Activated naive CD4-positive, alpha-beta T cell treated with anti-CD3 and anti-CD28 coated beads, Interleukin-2, amount 50 U/mL, for 24 hours (primary cell): ENCODE measurements around the gene MYADM.
A peak's percentile ranks its signal among the peaks of the same experiment; 100 is the strongest.

Experiments used
- H3K27ac Mint-ChIP-seq: one replicate; pipeline ENCODE4 v1.8.0; 2021; ENCODE audit warnings: mild to moderate bottlenecking, mixed read lengths
- H3K27me3 Mint-ChIP-seq: one replicate; pipeline ENCODE4 v1.8.0; 2021; ENCODE audit warnings: mixed read lengths
- H3K36me3 Mint-ChIP-seq: one replicate; pipeline ENCODE4 v1.8.0; 2021; ENCODE audit warnings: mixed read lengths
- H3K4me1 Mint-ChIP-seq: one replicate; pipeline ENCODE4 v1.8.0; 2021; ENCODE audit warnings: mixed read lengths
- H3K4me3 Mint-ChIP-seq: one replicate; pipeline ENCODE4 v1.8.0; 2021; ENCODE audit warnings: mild to moderate bottlenecking, mixed read lengths
- H3K9me3 Mint-ChIP-seq: one replicate; pipeline ENCODE4 v1.8.0; 2021; ENCODE audit warnings: mixed read lengths

The MYADM gene

DNA sequence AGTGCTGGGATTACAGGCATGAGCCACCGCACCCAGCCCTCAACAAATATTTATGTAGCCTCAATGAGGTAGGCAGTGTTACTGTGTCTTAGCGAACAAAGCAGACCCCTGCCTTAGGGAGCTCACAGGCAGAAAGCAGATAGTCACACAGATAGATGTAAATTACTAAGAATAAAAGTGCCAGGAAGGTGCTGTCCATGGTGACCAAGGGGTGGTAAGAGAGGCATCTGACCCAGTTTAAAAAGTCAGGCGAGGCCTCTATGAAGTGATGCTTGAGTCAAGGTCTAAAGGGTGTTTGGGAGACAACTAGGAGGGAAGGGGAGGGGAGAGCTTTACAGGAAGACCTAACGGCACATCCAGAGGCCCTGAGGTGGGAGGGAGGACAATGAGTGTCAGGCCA, 29.0 kb downstream of the MYADM start:
- Mint-ChIP-seq H3K27me3 (peaks cover 49% of the 10 kb centered on the region), H3K27ac (no peak overlapping the region), H3K4me1 (no peaks in the 10 kb centered on the region), H3K4me3 (no peak overlapping the region), H3K36me3 (peaks cover 2% of the 10 kb centered on the region), H3K9me3 (no peaks in the 10 kb centered on the region)

DNA sequence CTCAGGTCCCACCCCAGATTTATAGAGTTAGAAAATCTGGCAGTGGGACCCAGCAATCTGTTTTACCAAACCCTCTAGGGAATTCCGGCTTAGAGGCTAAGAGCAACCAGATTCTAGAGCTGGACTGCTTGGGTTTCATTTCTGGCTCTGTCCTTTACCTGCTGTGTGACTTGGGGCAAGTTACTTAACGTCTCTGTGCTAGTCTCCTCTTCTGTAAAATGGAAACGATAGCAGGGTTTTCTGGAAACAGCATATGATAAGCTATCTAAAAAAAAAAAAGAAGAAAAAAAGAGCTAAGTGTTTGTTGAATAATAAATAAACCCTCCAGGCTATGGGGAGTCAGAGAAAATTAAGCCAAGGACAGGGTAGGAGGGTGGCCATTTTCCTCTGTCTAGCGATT, 29.8 kb downstream of the MYADM start:
- Mint-ChIP-seq H3K27me3 (peaks cover 48% of the 10 kb centered on the region), H3K27ac (no peak overlapping the region), H3K4me1 (no peaks in the 10 kb centered on the region), H3K9me3 (no peaks in the 10 kb centered on the region), H3K4me3 (no peak overlapping the region), H3K36me3 (peaks cover 2% of the 10 kb centered on the region)

DNA sequence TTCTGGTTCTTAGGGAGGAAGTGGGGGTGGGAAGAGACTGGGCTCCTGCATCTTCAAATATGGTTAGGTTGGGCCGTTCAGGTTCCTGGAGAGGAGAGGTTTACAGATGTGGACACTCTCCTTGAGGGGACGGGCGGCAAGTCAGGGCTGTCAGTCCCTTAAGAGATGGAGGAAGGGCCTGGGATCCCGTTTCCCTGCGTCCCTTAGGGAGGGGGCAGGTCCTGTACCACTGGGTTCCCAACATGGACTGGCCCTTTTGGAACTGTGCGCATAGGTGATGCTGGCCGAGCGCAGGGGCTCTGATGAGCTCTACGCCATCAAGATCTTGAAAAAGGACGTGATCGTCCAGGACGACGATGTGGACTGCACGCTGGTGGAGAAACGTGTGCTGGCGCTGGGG, 30.5 kb downstream of the MYADM start:
- Mint-ChIP-seq H3K36me3 (peaks cover 2% of the 10 kb centered on the region), H3K9me3 (no peaks in the 10 kb centered on the region), H3K4me1 (no peaks in the 10 kb centered on the region), H3K4me3 (no peak overlapping the region), H3K27ac (no peak overlapping the region), H3K27me3 (peaks cover 46% of the 10 kb centered on the region)

DNA sequence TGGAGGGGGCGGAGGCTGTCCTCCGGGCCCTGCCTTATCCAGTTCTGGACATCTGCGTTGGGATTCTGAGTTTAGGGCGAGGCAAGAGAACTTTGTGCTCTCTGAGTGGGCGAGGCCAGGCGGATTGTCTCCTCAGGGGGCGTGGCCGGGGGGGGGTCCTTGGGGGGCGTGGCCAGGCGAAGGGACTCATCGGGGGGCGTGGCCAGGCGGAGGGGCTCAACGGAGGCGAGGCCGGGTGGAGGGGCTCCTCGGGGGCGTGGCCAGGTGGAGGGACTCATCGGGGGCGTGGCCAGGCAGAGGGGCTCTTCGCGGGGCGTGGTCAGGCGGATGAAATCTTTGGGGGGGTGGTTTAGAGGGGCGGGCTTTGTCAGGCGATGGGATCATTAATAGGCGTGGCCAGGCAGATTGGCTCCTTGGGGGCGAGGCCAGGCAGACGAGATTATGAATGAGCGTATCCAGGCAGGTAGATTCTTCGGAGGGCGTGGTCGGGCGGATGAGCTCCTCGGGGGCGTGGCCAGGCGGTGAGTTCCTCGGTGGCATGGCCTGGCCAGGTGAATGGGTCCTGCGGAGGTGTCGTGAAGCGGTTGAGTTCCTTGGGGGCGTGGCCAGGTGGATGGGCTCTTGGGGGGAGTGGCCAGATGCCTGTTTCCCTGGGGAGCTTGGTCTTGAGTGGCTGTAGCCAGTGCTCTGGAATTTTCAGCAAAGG, 31.1 kb downstream of the MYADM start:
- peaks cover 2% of the 10 kb centered on the region for H3K36me3 Mint-ChIP-seq
- no peak overlapping the region for H3K27ac Mint-ChIP-seq
- no peak overlapping the region for H3K4me3 Mint-ChIP-seq
- peaks cover 43% of the 10 kb centered on the region for H3K27me3 Mint-ChIP-seq
- no peaks in the 10 kb centered on the region for H3K9me3 Mint-ChIP-seq
- H3K4me1 Mint-ChIP-seq = no peaks in the 10 kb centered on the region

DNA sequence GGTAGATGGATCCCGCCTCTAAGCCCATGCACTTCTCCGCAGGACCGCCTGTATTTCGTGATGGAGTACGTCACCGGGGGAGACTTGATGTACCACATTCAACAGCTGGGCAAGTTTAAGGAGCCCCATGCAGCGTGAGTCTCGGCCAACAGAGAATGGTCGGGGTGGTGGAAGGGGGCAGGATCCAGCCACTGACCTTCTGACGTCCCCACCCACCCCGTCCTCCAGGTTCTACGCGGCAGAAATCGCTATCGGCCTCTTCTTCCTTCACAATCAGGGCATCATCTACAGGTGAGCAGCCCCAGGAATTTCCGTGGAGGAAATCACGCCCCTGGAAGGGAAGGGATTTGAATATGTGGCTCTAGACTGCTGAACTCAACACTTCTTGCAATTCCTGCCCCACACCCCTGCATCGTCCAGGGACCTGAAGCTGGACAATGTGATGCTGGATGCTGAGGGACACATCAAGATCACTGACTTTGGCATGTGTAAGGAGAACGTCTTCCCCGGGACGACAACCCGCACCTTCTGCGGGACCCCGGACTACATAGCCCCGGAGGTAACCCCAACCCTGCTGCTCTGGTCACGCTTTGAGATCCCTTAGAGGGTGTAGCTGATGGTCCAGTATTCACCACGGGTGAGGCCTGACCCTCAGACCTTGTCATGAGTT, 32.6 kb downstream of the MYADM start:
- no peaks in the 10 kb centered on the region for H3K9me3 Mint-ChIP-seq
- H3K27me3 Mint-ChIP-seq = peaks cover 48% of the 10 kb centered on the region
- H3K4me1 Mint-ChIP-seq = no peaks in the 10 kb centered on the region
- H3K36me3 Mint-ChIP-seq = peaks cover 2% of the 10 kb centered on the region
- H3K27ac Mint-ChIP-seq = no peak overlapping the region
- H3K4me3 Mint-ChIP-seq = no peak overlapping the region

DNA sequence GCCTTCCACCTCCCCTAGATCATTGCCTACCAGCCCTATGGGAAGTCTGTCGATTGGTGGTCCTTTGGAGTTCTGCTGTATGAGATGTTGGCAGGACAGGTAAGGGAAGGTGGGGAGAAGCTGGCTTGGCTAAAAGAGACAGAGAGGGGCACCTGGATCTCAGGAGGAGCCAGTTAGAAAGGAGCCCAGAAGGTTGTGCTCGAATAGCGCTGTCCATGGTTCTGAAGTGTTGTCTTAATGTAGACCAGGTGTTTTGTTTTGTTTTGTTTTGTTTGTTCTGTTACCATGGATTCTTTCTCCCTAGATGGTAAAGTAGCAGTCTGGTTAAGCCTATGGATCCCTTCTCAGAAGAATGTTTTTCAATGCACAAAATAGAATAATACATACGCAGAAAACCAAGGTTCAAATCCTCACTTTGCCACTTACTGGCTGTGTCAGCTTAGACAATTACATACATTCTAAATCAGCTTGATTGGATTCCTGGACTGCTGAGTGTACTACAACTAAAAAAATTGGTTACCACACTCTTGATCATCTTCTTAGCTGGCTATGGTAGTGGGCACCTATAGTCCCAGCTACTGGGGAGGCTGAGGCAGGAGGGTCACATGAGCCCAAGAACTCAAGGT, 35.5 kb downstream of the MYADM start:
- Mint-ChIP-seq H3K36me3 (peaks cover 2% of the 10 kb centered on the region), H3K27me3 (peaks cover 55% of the 10 kb centered on the region), H3K27ac (no peak overlapping the region), H3K4me3 (no peak overlapping the region), H3K9me3 (no peaks in the 10 kb centered on the region), H3K4me1 (peaks cover 16% of the 10 kb centered on the region)

DNA sequence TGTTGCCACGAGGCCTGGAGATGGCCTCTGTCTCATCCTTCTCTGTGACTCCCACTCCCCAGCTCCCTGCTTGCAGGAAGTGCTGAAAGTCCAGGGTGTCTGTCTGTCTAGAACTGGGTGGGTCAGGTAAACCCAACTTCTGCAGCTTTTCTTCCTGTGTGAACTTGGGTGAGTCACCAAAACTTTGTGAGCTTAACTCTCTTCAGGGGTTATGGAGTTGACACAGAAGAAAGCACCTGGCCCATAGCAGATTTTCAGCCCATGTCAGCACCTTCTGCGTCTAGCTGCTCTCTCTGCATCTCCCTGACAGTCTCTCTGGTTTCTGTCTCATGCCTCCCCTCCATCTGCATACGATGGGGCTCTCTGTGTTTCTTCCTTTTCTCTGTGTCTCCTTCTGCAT, 37.2 kb downstream of the MYADM start:
- Mint-ChIP-seq H3K27ac (no peak overlapping the region), H3K4me3 (no peak overlapping the region), H3K27me3 (peaks cover 54% of the 10 kb centered on the region), H3K36me3 (no peaks in the 10 kb centered on the region), H3K4me1 (peaks cover 24% of the 10 kb centered on the region), H3K9me3 (no peaks in the 10 kb centered on the region)

DNA sequence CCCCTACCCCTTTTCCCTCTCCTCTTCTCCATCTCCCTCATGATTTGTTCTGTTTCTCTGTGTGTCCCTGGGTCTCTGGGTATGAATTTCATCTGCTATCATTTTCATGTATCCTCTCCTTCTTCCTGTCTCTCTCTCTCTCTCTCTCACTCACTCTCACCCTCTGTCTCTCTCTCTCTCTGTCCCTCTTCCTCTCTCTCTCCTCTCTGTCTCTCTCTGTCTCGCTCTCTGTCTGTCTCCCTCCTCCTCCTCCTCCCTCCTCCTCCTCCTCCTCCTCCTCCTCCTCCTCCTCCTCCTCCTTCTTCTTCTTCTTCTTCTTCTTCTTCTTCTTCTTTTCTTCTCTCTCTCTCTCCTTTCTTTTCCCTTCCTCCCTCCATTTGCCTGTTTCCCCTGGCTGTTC, 38.1 kb downstream of the MYADM start:
- H3K4me1 Mint-ChIP-seq = peaks cover 24% of the 10 kb centered on the region
- H3K4me3 Mint-ChIP-seq = no peak overlapping the region
- H3K9me3 Mint-ChIP-seq = no peaks in the 10 kb centered on the region
- no peak overlapping the region for H3K27ac Mint-ChIP-seq
- peaks cover 58% of the 10 kb centered on the region for H3K27me3 Mint-ChIP-seq
- no peaks in the 10 kb centered on the region for H3K36me3 Mint-ChIP-seq

DNA sequence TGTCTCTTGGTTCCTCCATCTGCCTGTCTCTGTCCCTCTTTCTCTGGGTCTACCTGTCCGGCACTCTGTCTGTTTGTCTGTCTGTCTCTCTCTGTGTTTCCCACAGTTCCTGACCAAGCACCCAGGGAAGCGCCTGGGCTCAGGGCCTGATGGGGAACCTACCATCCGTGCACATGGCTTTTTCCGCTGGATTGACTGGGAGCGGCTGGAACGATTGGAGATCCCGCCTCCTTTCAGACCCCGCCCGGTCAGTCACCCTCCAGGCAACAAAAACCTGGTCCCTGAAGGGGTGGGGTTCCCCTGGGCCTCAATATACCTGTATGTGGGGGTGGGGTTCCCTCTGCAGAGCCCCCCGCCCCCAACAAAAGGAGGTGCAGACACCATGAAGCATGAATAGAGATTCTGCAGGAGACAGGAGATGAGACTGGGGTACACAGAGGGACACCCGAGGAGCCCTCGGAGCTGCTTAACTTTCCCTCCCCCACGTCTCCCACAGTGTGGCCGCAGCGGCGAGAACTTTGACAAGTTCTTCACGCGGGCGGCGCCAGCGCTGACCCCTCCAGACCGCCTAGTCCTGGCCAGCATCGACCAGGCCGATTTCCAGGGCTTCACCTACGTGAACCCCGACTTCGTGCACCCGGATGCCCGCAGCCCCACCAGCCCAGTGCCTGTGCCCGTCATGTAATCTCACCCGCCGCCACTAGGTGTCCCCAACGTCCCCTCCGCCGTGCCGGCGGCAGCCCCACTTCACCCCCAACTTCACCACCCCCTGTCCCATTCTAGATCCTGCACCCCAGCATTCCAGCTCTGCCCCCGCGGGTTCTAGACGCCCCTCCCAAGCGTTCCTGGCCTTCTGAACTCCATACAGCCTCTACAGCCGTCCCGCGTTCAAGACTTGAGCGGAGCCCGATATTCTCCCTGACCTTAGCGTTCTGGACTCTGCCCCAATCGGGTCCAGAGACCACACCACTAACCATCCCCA, 38.8 kb downstream of the MYADM start:
- Mint-ChIP-seq H3K9me3 (no peaks in the 10 kb centered on the region), H3K4me3 (no peak overlapping the region), H3K27ac (no peak overlapping the region), H3K4me1 (peaks cover 24% of the 10 kb centered on the region), H3K27me3 (peaks cover 62% of the 10 kb centered on the region), H3K36me3 (no peaks in the 10 kb centered on the region)

DNA sequence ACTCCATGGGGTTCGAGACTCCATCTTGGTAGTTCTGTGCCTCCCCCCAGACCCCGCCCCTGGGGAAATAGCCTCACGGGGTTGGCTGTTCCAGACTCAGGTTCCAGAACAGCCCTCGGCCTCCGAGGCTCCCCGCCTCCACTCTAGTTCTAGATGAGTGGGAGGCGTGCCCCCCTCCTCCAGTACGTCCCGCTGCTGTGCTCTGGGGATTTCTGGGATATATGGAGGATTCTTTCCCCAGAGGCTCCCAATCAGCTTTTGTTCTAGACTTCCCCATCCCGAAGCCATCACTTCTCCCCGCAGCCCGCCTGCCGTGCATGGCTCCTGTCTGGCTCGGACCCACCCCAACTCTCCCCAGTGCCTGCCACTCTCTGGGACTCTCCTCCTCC, 39.5 kb downstream of the MYADM start:
- Mint-ChIP-seq H3K9me3 (no peaks in the 10 kb centered on the region), H3K27me3 (peaks cover 65% of the 10 kb centered on the region), H3K4me3 (no peak overlapping the region), H3K36me3 (no peaks in the 10 kb centered on the region), H3K27ac (no peak overlapping the region), H3K4me1 (peaks cover 24% of the 10 kb centered on the region)

DNA sequence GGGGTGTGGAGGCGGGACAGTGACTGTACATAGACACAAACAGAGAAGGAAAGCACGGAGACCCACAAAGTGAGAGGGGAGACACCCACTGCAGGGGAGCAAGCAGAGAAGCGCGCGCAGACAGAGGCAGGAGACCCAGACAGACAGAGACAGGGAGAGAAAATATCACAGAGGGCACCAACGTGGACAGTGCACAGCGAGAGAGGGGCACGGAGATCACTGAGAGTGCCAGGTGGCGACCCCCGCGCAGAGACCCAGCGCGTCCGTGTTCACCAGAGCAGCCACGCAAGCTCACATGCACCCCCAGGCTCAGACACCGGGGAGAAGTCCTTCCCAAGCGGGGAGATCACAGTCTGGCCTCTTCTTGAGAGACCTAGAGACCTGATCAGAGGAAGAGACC, 40.0 kb downstream of the MYADM start:
- H3K4me1 Mint-ChIP-seq = peaks cover 24% of the 10 kb centered on the region
- H3K27ac Mint-ChIP-seq = no peak overlapping the region
- H3K27me3 Mint-ChIP-seq = peaks cover 63% of the 10 kb centered on the region
- H3K9me3 Mint-ChIP-seq = no peaks in the 10 kb centered on the region
- peak overlapping the region; percentile 45 for H3K4me3 Mint-ChIP-seq
- H3K36me3 Mint-ChIP-seq = no peaks in the 10 kb centered on the region

DNA sequence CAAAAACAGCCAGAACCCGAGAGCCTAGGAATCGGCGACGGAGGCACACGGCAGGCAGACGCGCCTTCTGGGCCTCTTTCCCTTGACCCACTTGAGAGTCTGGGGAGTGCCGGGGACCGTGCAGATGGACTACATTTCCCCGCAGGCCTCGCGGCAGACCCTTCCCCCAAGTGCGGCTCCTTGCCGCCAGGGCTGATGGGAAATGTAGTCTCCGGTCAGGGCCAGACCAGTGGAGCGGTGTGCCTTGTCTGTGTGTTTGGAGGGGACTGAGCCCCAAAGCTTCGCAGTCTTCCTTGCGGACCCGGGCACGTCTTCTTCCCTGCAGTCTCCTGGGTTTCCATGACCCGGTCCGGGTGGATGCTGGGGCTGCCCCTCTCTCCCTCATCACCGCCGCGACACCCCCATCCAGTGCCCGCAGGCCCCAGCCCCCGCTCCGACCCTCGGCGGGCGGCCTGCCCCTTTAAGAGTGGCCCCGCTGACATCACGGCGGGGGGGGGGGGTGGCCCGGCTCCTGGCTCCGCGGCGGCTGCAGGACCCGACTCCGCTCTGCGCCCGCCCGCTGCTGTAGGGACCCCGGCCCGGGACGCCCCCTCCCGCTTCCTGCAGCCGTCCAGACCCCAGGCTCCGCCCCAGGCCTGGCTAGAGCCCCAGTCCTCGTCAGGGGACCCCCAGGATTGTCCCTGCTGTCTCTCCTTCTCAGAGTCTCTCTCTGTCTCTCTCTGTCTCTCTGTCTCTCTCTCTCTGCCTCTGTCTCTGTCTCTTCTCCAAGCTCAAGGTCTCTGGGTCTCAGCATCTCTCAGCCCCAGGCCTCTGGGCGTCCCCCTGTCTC, 40.6 kb downstream of the MYADM start:
- no peaks in the 10 kb centered on the region for H3K36me3 Mint-ChIP-seq
- H3K4me3 Mint-ChIP-seq = peak overlapping the region; percentile 67
- no peak overlapping the region for H3K27ac Mint-ChIP-seq
- peaks cover 24% of the 10 kb centered on the region for H3K4me1 Mint-ChIP-seq
- peaks cover 59% of the 10 kb centered on the region for H3K27me3 Mint-ChIP-seq
- no peaks in the 10 kb centered on the region for H3K9me3 Mint-ChIP-seq

DNA sequence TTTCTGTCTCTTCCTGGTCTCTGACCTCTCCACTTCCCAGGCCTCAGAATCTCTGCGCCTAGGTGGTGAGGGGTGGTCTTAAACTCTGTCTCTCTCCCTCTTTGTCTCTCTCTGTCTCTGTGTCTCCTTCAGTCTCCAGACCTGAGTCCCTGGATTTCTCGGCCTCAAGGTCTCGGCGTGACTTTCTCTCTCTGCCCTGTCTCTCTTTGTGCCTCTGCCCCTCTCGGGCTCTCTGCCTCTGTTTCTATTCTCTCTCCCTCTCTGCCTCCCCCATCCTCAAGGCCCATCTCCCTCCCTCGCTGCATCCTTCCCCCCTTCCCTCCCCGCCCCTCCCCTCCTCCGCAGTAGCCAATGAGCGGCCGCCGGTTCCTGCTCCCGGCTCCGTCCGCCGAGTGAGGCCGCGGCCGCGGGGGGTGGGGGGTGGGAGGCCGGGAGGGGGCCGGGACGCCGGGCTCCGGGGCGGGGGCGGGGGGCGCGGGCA, 41.3 kb downstream of the MYADM start, which contains the start of gene CACNG7:
TSS of gene CACNG7 (plus strand) at position 344 of the 481 bp plus-strand sequence. CDS start 3,554 bp downstream, outside the sequence.
- H3K9me3 Mint-ChIP-seq = no peaks in the 10 kb centered on the region
- peaks cover 59% of the 10 kb centered on the region for H3K27me3 Mint-ChIP-seq
- H3K4me3 Mint-ChIP-seq = peak within 1 kb of the TSS; percentile 67
- H3K36me3 Mint-ChIP-seq = no peaks in the 10 kb centered on the region
- peaks cover 24% of the 10 kb centered on the region for H3K4me1 Mint-ChIP-seq
- H3K27ac Mint-ChIP-seq = no peak within 1 kb of the TSS

DNA sequence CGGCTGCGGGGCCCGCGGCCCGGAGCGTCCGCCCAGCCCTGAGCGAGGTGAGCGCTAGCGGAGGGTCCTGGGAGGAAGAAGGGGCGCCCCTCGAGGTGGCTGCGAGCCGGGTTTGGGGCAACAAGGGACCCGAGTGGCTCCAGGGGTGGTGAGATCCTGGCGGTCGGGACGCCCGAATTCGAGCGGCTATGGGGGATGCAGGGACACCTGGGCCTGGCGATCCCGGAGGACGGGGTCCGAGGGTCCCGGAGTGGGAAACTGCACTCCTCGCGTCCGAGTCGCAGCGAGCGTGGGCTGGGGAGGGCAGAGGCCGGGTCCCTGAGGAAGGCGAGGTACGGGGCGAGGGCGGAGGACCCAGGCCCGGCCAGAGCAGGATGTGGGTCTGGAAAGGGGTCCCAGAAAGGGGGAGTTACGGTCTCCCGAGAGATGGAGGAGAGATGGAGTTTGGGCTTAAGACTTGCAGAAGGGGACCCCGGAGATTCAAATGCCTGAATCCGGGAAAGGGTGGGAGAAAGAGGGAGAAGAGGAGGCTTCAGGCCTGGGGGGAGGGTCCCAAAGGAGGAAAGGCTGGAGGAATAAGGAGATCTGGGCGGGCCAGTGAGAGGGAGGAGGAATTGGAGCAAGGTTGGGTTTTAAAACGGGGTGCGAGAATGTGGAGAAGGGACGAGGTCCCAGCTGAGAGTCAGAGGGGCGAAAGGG, 41.9 kb downstream of the MYADM start:
- H3K4me1 Mint-ChIP-seq = peaks cover 24% of the 10 kb centered on the region
- no peak overlapping the region for H3K27ac Mint-ChIP-seq
- no peak overlapping the region for H3K4me3 Mint-ChIP-seq
- no peaks in the 10 kb centered on the region for H3K36me3 Mint-ChIP-seq
- H3K27me3 Mint-ChIP-seq = peaks cover 54% of the 10 kb centered on the region
- H3K9me3 Mint-ChIP-seq = no peaks in the 10 kb centered on the region
